Stimulated activated CD4-positive, alpha-beta T cell treated with anti-CD3 and anti-CD28 coated beads, TNF-alpha, amount 100 ng/mL, for 24 hours (primary cell): Measurements from ENCODE around the gene CRELD2.

Source experiments
- DNase-seq, 3 experiments: peaks; one replicate each; pipeline ENCODE4 v3.0.0-alpha.2; 2020; ENCODE audit warnings: low read depth in 3 of 3

The CRELD2 gene

DNA sequence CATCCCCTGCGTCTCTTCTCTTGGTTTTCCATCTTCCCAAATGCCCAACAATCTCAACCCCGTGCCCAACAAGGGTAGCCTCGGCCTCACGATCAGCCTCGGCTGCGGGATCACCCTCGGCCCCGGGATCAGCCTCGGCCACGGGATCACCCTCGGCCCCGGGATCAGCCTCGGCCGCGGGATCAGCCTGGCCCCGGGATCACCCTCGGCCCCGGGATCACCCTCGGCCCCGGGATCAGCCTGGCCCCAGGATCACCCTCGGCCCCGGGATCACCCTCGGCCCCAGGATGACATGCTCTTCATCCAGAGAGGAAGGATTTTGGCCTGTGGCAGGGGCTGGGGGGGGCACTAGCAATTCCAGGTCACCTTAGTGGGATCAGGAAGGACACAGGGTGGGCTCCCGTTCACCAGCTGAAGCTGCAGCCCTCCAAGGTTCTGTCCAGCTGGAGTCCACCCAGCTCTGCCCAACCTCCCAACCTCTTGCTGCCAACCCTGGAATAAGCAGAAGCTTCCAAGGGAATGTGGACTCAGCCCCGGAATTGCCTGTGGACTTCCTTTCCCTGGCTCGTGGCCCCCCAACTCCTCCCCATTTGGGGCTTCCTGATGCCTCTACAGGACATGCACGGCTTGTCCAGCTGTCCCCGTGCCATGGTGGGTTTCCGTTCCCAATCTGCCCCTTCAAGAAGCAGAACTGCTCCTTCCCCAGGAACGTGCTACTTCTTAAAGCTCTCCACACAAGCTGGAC lies 6.4 kb upstream of the CRELD2 start:
- no peak for DNase-seq

DNA sequence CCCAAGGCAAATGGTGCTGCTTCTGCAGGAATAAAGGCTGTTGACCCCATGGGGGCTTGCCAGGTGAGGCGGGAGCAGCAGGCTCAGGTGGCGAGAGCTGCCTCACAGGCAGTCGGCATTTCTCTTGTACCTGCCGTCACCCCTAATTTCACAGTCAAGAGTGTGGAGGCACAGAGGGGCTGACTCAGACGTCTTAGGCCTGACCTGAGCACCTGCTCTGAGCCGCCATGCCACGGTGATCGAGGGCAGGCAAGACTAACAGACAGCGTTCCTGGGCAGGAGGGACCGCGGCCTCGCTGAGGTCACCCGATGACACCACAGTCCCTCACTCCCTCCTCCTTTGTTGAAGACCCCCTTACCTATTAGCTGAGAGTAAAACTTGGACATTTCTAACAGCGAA lies 5.4 kb upstream of the CRELD2 start:
- no peak for DNase-seq

DNA sequence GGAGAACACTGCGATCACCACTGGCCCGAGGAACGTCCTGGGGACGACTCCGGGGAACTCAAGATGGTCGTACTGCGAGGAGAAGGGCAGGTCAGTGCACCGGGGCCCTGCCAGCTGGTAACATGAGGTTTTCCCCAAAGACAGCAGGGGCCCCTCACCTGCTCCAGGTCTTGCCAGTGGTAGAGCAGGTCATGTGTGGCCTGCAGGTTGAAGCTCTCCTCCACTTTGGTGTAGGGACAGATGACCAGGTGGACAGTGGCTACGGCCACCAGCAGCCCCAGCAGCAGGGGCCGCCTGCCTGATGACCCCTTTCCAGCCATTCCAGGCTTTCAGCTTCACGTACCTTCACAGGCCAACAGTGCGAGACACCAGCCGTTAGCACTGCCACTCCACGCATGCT lies 5.0 kb upstream of the CRELD2 start:
- DNase-seq = no peak

DNA sequence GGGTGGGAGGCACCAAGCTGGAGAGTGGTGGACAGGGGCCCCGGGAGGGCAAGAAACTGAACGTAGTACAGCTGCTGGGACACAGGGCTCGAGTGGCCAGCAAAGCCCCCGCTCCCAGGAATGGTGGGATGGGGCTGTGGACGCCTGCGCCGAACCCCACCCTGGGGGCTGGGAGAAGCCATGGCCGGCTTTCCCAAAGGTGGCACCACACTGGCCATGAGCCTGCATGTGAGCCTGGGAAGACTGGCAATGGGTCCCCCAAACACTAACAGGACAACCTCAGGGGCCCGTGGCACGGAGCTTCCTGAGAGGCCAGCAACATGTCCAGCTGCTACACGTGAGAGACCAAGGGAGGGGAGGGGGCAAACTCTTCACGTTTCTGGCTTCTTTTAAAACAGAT lies 4.2 kb upstream of the CRELD2 start:
- DNase-seq = no peak

DNA sequence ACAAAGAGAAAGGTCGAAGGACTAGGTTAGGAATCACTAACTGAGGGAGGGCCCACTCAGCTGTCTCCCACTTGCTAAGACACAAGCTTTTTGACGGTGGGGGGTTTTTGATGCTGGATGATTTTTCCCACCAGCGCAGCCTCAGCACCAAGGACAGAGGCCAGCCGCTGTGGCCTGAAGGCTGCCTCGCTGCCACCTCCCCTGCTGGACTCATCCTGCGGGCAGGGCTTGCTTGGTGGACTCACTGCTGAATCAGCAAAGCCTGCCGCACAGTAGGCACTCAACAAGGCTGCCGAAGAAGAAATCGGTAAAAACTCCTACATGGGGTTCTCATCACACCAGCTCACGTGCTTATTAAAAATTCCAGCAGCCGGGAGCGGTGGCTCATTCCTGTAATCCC lies 2.8 kb upstream of the CRELD2 start:
- no peak for DNase-seq

DNA sequence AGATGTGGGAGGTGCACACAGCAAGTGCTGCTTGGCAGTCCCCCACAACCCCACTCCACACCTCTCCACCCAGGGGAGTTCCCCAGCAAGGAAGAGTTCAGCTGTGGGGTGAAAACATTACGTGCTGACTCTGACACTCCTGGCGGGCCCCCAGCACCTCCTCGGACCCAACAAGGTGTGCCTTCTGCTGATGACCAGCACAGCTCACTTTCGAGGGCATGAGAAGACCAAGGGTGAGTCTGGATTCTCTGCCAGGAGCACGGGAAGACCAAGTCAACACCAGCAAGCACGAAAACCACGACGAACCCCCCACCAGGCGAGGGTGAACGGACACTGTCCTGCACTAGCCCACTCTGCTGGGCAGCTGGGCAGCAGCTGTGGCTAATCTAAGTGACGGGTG lies 1.6 kb upstream of the CRELD2 start:
- DNase-seq = no peak

DNA sequence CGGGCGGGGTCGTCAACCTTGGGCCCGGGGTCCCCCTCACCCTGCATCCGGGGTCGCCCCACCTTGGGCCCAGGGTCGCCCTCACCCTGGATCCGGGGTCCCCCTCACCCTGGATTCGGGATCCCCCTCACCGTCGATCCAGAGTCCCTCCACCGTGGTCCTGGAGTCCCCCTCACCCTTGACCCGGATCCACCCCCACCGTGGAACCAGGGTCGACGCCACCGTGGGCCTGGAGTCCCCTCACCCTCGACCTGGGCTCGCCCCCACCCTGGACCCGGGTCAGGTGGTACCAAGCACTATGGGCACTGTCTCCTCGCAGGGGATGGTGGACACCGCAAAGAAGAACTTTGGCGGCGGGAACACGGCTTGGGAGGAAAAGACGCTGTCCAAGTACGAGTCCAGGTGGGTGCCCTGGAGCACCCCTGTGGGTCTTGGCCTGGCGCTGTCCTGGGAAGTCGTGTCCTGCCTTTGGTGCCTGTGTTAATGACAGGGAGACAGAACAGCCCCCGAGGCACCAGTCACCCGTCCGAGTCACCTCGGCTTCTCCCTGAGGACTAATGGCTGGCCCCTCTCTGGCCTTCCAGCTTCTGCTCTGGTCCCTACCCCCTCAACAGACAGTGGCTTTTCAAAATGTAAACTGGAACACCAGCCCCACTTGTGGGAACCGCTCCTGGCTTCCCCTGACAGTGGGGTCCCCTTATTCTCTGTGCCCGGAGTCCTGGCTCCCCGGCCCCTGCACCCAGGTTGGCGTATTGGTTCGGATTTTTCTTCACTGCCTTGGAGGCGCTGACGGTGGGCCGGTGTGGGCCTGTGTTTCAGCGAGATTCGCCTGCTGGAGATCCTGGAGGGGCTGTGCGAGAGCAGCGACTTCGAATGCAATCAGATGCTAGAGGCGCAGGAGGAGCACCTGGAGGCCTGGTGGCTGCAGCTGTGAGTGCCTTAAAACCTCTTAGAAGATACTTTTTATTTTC lies 762 bp downstream of the CRELD2 start:
- no peak for DNase-seq

DNA sequence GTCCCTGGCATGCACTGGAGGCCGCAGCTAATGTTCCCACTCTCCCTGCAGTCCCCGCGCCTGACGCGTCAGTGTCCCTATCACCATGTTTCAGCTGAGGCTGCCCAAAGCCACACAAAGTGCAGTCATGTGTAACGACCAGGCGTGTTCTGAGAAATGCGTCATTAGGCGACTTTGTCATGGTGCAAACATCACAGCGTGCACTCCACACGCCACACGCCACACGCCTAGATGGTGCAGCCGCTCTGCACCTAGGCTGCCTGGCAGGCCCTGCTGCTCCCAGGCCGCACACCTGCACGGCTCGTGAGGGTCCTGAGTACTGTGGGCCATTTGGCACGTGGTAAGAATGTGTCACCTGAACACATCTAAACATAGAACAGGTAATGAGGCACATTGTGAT lies 2.4 kb downstream of the CRELD2 start:
- no peak for DNase-seq

DNA sequence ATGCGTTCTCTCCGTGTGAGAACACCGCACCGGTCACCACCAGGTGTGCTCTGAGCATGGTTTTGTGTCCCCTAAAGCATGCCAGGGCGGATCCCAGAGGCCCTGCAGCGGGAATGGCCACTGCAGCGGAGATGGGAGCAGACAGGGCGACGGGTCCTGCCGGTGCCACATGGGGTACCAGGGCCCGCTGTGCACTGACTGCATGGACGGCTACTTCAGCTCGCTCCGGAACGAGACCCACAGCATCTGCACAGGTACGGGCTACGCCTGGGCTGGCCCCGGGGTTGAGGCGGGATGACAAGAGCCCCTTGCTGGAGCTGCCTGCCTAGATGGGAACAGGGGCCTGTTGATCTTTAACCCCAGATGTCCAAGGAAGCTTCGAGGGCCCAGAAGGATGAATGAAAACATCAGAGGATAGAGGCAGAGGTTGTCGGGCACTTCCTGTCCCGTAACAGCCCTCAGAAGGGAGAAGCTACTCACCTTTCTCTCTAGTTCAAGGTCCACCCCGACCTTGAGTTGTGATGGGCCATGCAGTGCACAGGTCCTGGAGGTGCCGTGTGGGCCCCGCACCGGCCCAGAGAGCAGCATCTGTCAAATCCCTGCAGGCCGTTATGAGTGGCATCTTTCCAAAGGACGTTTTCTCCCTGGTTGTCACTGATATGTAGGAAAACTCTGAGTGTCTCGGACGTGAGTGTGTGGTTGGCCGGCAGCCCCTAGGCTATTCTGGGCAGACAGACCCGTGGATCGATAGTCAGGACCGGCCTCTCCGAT lies 3.3 kb downstream of the CRELD2 start:
- no peak for DNase-seq

DNA sequence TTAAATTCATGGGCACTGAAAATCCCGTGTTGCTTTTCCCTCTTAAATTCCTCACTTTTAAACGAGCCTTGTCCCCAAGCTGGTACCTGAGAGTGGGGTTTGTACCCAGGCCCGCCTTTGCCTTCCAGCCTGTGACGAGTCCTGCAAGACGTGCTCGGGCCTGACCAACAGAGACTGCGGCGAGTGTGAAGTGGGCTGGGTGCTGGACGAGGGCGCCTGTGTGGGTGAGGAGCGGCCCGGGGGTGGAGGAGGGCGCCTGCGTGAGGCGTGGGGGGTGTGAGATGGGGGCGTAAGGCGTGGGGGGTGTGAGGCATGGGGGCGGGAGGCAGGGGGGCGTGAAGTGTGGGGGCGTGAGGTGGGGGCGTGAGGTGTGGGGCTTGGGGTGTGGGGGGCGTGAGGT lies 4.0 kb downstream of the CRELD2 start:
- DNase-seq = no peak

DNA sequence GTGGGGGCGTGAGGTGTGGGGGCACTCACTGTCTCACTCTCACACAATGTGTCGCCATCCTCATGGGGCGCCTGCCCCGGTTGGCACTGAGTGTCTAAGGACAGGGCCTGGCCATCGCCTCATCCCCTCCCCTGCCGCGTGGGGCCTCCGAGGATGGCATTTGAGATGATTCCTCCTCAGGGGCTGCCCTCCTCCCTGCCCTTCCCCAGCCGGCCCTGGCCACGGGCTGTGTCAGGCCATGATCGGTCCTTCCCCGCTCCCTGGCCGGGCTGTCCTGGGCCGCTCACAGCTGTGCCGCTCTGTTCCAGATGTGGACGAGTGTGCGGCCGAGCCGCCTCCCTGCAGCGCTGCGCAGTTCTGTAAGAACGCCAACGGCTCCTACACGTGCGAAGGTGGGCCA lies 4.5 kb downstream of the CRELD2 start:
- no peak for DNase-seq

DNA sequence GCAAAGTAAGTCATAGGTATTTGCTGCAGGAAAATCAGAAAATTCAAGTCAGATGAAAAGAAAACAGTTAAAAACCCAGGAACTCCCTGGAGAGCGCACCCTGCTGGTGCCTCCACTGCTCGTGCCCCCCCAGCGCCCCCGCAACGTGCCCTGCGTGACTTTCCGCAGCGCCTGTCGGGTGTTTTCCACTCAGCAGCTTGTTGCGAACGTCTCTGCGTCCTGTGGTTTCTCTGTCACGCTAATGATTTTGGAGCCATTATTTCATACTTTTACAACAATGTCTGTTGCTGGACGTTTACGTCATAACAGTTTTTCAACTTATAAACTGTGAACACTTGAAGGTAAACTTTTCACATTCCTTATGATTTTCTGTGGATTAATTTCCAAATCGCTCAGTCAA lies 5.0 kb downstream of the CRELD2 start:
- no peak for DNase-seq

DNA sequence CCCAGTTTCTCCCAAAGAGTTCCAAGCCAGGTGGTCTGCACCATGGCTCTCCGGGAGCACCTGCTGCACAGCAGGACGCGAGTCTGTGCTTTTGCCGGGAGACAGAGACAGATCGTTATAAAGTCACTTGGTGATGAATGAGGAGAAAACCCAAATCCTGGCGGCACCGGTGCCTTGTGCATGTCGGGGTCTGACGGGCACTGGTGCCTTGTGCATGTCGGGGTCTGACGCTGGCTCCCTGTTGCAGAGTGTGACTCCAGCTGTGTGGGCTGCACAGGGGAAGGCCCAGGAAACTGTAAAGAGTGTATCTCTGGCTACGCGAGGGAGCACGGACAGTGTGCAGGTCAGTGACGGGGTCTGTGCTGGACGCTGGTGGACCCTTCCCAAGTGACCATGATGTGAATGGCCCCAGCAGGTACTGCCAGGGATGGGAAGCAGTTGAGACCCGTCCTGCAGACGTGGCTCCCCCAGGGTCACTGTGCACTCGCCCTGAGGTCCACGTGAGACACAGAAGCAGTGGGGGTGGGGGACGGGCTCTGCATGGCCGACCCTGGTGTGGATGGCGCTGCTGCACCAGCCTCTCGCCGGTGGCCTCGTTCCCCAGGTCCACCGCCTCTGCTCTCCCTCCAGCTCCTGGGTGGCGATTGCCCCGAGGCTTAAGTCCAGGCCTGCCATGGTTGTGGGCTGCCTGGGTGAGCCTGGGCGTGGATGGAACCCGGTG lies 5.8 kb downstream of the CRELD2 start:
- no peak for DNase-seq

DNA sequence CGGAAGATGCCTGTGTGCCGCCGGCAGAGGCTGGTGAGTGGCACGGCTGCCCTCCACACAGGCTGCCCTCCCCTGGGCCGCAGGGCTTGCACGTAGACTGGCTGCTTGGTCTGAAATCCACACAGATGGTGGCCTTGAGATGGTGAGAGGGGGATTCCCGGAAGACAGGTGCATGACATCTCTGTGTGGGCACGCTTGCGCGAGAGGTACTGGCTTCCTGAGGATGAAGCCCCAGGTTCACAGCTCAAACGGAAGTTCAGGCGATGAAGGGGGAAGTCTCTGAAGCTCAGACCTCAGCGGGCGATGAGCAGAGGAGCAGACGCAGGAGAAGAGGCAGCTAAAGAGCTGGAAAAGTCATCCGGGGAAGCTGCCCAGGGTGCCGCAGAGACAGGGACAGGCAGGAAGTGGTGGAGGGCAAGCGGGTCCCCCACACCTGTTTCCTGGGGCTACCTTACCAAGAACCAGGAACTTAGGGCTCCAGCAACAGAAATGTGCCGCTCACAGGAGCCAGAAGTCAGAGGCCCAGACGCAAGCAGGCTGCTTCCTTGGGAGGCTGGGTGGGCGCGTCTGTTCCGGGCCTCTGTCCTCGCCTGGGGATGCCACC lies 7.2 kb downstream of the CRELD2 start:
- peak; percentile 38 to 59 (median 46) for DNase-seq

DNA sequence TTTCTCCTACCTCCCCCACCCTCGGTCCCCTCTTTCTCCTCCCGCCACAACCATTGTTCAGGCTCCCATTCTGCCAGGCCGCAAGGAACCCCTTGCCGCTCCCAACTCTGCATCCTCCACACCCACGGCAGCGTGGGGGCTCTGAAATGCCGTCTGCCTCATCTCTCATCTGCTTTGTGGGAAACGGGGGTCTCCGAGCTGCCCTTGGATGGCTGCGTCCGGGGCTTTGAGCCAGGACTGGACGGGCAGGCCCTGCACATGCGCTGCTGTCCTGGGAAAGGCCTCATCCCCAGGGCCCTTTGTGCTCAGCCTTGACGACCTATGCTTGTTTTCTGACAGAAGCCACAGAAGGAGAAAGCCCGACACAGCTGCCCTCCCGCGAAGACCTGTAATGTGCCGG lies 8.5 kb downstream of the CRELD2 start:
- no peak for DNase-seq

DNA sequence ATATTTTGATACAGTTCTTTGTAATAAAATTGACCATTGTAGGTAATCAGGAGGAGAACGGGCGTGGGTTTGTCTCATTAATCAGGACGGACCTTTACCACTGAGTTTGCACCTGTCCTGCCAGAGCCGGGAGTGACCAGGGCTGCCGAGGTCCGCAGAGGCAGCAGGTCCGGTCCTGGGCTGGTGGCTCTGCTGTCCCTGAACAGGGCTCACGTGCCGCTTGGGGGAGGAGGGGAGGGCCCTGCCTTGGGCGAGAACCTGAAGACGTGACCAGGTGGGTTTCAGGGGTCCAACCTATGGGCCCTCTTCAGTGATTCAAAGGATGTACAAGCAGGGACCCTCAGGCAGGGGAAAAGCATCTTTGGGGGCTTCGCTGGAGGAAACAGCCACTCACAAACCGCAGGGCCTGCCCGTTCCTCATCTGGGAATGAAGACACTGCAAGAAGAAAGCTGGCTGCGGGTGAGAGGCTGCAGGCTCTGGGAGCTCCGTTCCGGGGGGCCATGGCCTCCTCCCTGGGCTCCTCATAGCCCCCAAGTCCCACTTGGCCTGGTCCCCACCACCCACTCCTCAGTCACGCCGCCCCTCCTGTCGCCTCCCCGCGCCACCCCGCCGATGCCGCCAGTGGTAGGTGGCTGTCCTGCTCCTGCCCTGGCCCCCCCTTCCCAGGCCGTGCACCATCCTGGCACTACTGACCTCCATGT lies 9.2 kb downstream of the CRELD2 start:
- no peak for DNase-seq

DNA sequence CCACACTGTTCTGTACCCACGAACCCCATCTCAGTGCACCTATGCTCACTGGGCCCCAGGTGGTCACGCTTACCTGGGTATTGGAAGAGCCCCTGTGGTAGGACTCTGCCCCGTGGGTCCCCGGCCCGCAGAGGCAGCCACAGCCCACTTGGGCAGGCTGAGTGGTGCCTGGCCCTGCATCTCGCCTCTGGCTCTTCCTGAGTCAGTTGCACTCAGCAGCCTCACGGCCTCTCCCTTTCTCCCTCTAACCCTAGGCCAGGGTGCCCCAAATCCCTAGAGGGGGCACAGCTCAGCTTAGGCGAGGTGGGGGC lies 9.7 kb downstream of the CRELD2 start:
- DNase-seq = no peak

DNA sequence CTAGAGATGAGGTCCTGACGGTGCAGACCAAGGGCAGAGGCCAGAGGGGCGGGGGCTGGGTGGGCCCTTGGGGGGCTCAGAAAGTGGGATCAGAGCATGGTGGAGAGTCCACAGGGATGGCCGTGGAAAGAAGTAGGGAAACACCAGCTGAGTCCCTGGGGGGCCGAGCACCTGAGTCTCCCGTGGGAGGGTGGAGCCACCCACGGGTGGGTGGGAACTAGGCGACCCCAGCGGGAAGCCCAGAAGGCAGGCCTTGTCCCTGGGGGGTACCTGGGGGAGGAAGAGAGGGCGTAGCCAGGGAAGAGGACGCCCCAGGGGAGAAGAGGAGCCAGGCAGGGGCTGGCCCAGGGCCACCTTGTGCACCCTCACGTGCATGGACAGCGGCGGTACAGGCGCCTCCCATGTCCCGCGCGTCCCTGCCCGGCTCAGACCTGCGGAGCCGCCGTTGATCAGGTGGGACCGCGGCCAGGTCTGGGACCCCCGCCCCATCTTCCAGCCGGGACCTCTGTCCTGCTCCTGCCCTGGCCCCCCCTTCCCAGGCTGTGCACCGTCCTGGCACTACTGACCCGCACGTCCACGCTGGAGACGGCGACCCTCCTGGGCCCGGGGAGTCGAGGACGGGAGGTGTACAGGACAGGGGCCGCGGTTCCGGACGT lies 10.2 kb downstream of the CRELD2 start:
- DNase-seq = no peak

DNA sequence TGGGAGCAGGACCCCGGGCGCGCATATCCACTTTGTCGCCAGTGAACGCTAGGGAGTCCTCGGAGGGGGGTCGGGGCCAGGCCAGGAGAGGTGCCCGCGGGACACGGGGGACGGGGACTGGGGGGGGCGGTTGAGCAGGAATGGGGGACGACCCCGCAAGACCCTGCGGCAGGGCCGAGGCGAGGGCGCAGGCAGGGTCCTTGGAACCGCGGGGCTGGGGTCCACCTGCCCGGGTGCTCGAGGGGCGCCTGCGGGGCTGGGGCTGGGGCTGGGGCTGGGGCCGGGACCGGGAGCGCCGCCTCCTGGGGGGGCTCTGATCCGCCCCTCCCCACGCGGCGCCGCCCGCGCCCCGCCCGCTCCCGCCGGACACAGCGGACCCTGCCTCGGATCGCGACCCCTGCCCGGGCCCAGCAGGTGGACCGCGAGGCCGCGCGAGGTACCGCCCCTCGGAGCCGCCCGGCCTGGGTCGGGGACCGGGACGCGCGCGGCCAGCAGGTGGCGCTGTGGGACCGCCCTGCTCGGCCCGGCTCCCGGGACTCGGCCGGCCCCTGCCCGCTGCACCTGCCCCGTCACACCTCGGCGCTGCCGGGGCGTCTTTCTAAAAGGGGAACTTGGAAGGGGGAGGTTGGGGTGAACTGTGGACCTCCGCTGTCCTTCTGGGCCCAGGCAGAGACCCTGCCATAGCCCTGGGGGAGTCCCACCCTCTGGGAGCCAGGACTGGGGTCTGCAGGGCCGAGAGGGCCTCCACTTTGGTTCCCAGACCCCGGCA lies 11.0 kb downstream of the CRELD2 start:
- peak; percentile 57 to 74 (median 69) for DNase-seq
